HepG2 (cell line): ENCODE results near the gene PRSS53. TPM values are rescaled to one million over a fixed set of nuclear protein-coding genes. Genes with fewer than 3 reads are reported as not detected.

Experiments
- ATAC-seq: fragments of 200-7000 bp; cut with Tn5 transposase; 3 replicates; pipeline ENCODE4 v1.9.1; 2020; ENCODE audit warnings: mild to moderate bottlenecking, moderate library complexity
- BruUV-seq: library from RNA; stranded (reverse); fragments of 400-500 nt; replicated peaks from 2 replicates; lab custom pipeline; 2021; lab: Mats Ljungman, UMichigan
- CTCF ChIA-PET: fragments of 300-600 bp; formaldehyde crosslinking; extraction: SDS; loops from one replicate; lab custom pipeline; 2021; ENCODE audit warnings: low total read pairs, inconsistent platforms, low intra/inter-chr PET ratio; lab: Yijun Ruan, JAX
- POLR2A ChIA-PET: fragments of 350-600 bp; sonication (Branson Sonifier 250); formaldehyde crosslinking; loops from one replicate; lab custom pipeline; 2020; ENCODE audit warnings: antibody characterized with exemption, inconsistent platforms; lab: Yijun Ruan, JAX
- DNase-seq: peaks from one replicate; pipeline ENCODE4 v3.0.0-alpha.2; 2015; ENCODE audit warnings: low spot score
- FAIRE-seq: peaks from 3 replicates; lab custom pipeline; 2011; peaks lifted over from hg19 to GRCh38; lab: Jason Lieb, UNC
- H2AFZ ChIP-seq: one replicate; pipeline ENCODE4 v1.6.1; 2011; ENCODE audit warnings: low read length, inconsistent platforms
- H3K27ac ChIP-seq: fragments of 300-600 bp; 3 replicates; pipeline ENCODE4 v1.8.0; 2011; ENCODE audit warnings: mixed run types, mild to moderate bottlenecking, mixed read lengths, low read length, inconsistent platforms; ENCODE audit not compliant: insufficient read depth; ENCODE audit errors: extremely low read length
- H3K27me3 ChIP-seq, 2 experiments: fragments of 200-600 bp in 1 of 2; 2 replicates in 1 of 2; 3 replicates in 1 of 2; pipeline versions ENCODE4 v1.6.0 to v1.8.0; 2011; ENCODE audit warnings: low read length in 2 of 2, mild to moderate bottlenecking in 2 of 2, moderate library complexity in 2 of 2, inconsistent platforms in 1 of 2; ENCODE audit not compliant: insufficient read depth in 2 of 2, control insufficient read depth in 1 of 2
- H3K36me3 ChIP-seq, 2 experiments: fragments of 200-600 bp in 1 of 2; replicated peaks in 1 of 2; 2 replicates in 1 of 2; 3 replicates in 1 of 2; pipeline versions ENCODE4 v1.5.1 to v1.8.0; 2011; ENCODE audit warnings: low read length in 2 of 2, inconsistent platforms in 1 of 2; ENCODE audit not compliant: insufficient read depth in 2 of 2, control insufficient read depth in 1 of 2
- H3K4me1 ChIP-seq: 2 replicates; pipeline ENCODE4 v1.5.1; 2012; ENCODE audit warnings: low read length, inconsistent platforms; ENCODE audit not compliant: insufficient read depth
- H3K4me2 ChIP-seq: 2 replicates; pipeline ENCODE4 v1.6.0; 2011; ENCODE audit warnings: low read depth, low read length, inconsistent platforms
- H3K4me3 ChIP-seq, 3 experiments: fragments of 200-600 bp in 1 of 3; sonication (generic), shearing (Covaris generic) in 1 of 3; replicated peaks in 1 of 3; 2 replicates each; pipeline ENCODE4 v1.5.1; 2011 to 2016; ENCODE audit warnings: low read length in 3 of 3, inconsistent platforms in 2 of 3, low read depth in 2 of 3, mild to moderate bottlenecking in 2 of 3, control low read depth in 1 of 3, mixed read lengths in 1 of 3; ENCODE audit not compliant: insufficient read depth in 1 of 3
- H3K79me2 ChIP-seq: one replicate; pipeline ENCODE4 v1.6.1; 2011; ENCODE audit warnings: low read length, inconsistent platforms; ENCODE audit not compliant: insufficient read depth
- H3K9ac ChIP-seq: 2 replicates; pipeline ENCODE4 v1.6.0; 2011; ENCODE audit warnings: mild to moderate bottlenecking, low read depth, low read length, inconsistent platforms; ENCODE audit not compliant: insufficient read depth
- H3K9me3 ChIP-seq: 2 replicates; pipeline ENCODE4 v1.5.1; 2012; ENCODE audit warnings: mild to moderate bottlenecking, low read length
- H4K20me1 ChIP-seq: 2 replicates; pipeline ENCODE4 v1.6.0; 2011; ENCODE audit warnings: inconsistent platforms, mild to moderate bottlenecking, low read length, moderate library complexity; ENCODE audit not compliant: insufficient read depth
- CCDC6 ChIP-seq: sonication (generic); formaldehyde crosslinking; IDR thresholded peaks from 2 replicates; pipeline ENCODE4 v1.8.1; 2022; ENCODE audit warnings: mild to moderate bottlenecking, missing genetic modification reagents, moderate library complexity
- DNMT3B ChIP-seq: conservative IDR thresholded peaks from 2 replicates; pipeline ENCODE4 v1.6.1; 2016; ENCODE audit warnings: missing biosample characterization, control low read depth
- ELF4 ChIP-seq: sonication (generic); formaldehyde crosslinking; IDR thresholded peaks from 2 replicates; pipeline ENCODE4 v1.5.0; 2020; ENCODE audit warnings: missing genetic modification reagents, mild to moderate bottlenecking, moderate library complexity, borderline replicate concordance
- HIC2 ChIP-seq: sonication (generic); formaldehyde crosslinking; IDR thresholded peaks from 2 replicates; pipeline ENCODE4 v1.9.0; 2022; ENCODE audit warnings: low read depth, missing genetic modification reagents
- KLF13 ChIP-seq: sonication (generic); formaldehyde crosslinking; IDR thresholded peaks from 2 replicates; pipeline ENCODE4 v1.4.0; 2020; ENCODE audit warnings: mild to moderate bottlenecking, missing genetic modification reagents
- RFX1 ChIP-seq: fragments of 450-650 bp; IDR thresholded peaks from 2 replicates; pipeline ENCODE4 v1.6.1; 2017
- ZBTB14 ChIP-seq: sonication (generic); formaldehyde crosslinking; IDR thresholded peaks from 2 replicates; pipeline ENCODE4 v1.4.0; 2020; ENCODE audit warnings: missing genetic modification reagents
- ZGPAT ChIP-seq: IDR thresholded peaks from 2 replicates; pipeline ENCODE4 v1.6.1; 2016; ENCODE audit warnings: mild to moderate bottlenecking
- ZNF781 ChIP-seq: sonication (generic); formaldehyde crosslinking; IDR thresholded peaks from 2 replicates; pipeline ENCODE4 v1.5.1; 2020; ENCODE audit warnings: borderline replicate concordance, mild to moderate bottlenecking, missing genetic modification reagents; ENCODE audit errors: not compliant biosample characterization
- ZNF784 ChIP-seq: sonication (generic); formaldehyde crosslinking; IDR thresholded peaks from 2 replicates; pipeline ENCODE4 v1.5.1; 2020; ENCODE audit warnings: missing genetic modification reagents, mild to moderate bottlenecking, borderline replicate concordance
- ZNF839 ChIP-seq: sonication (generic); formaldehyde crosslinking; IDR thresholded peaks from 2 replicates; pipeline ENCODE4 v1.4.0; 2020; ENCODE audit warnings: missing genetic modification reagents, mild to moderate bottlenecking, borderline replicate concordance
- WGBS: methylation state at CpG from one replicate; pipeline ENCODE4 v1.1.6; 2017; ENCODE audit warnings: low lambda C conversion rate; 5-methylcytosine and 5-hydroxymethylcytosine counted together
- in situ Hi-C: cut with HindIII; loops from 2 replicates; pipeline ENCODE4 v1.10.0; 2017; ENCODE audit warnings: low pct_unique_long_range_greater_than_20kb; ENCODE audit not compliant: extremely low pct_ligation_motif_present
- intact Hi-C: fragments of 100-400 bp; cut with micrococcal nuclease; formaldehyde crosslinking; loops from one replicate; pipeline ENCODE4 v1.10.0; 2022; ENCODE audit not compliant: unreplicated experiment
- polyA plus RNA-seq, 8 experiments: library from polyadenylated mRNA; depleted of rRNA in 3 of 8; stranded (reverse) in 7 of 8; unstranded in 1 of 8; fragments of >200 nt; fragmentation: Illumina TruSeq in 4 of 8; extraction: Trizol in 4 of 8; gene quantifications; 2 replicates each; pipeline versions ENCODE4 v1.2.1 to v1.2.3, GENCODE V29; 2011 to 2016; ENCODE audit warnings: low read depth in 4 of 8, missing spikeins in 1 of 8, mixed read lengths in 1 of 8; ENCODE audit not compliant: insufficient read depth in 1 of 8
- total RNA-seq, 5 experiments: library from RNA; depleted of rRNA; stranded (reverse); fragments of >200 nt; fragmentation: Illumina TruSeq; extraction: Trizol; gene quantifications; 2 replicates each; pipeline ENCODE4 v1.2.3, GENCODE V29; 2016; ENCODE audit warnings: low read depth in 1 of 5

The PRSS53 gene
- total and polyA plus RNA-seq, 2 of the 13 experiments (the other 11 are each of a cell fraction or from before 2014, with no cell fraction given), result 2.2 to 7.4 TPM

- TF ChIP-seq HIC2, result no peak
- TF ChIP-seq ZNF839, result no peak
- no peak for TF ChIP-seq ZNF781 (CRISPR knock-in tag)
- no peak for TF ChIP-seq ZBTB14 (CRISPR knock-in tag)
- TF ChIP-seq ELF4 (CRISPR knock-in tag), result no peak
- TF ChIP-seq DNMT3B (CRISPR knock-in tag), result no peak
- no peak for TF ChIP-seq CCDC6 (CRISPR knock-in tag)
Observed at GRCh38 chr16:31113121-31114120, 24.7 kb upstream of the PRSS53 start (continued).

- Histone ChIP-seq H3K36me3 (peaks cover 20 to 35% of the 10 kb centered on the region in 2 experiments), H3K9ac (no peak overlapping the region), H2AFZ (no peak overlapping the region), H3K4me2 (no peak overlapping the region), H3K9me3 (no peaks in the 10 kb centered on the region), H3K27ac (peak overlapping the region; percentile 64), H3K79me2 (peaks cover 12% of the 10 kb centered on the region), H4K20me1 (no peaks in the 10 kb centered on the region), H3K4me1 (peaks cover 43% of the 10 kb centered on the region), H3K27me3 (no peaks in the 10 kb centered on the region), H3K4me3 (no peak overlapping the region)
- ATAC-seq, result no peak
- CTCF ChIA-PET, result no interaction called here
- no peak for FAIRE-seq
- in situ Hi-C loops, result no loop called here
- intact Hi-C loops, result no loop called here
- POLR2A ChIA-PET, result interaction anchor here (0.9 to 1.5 kb wide), 3 partner anchors 13 to 39 kb away, joined by 3 read pairs; partner anchors contain the start of genes ZNF646 and ZNF668
- 93% methylated on average over 2 of the region's 2 CpGs for WGBS
- TF ChIP-seq RFX1 (no peak), ZNF784 (CRISPR knock-in tag) (no peak), KLF13 (CRISPR knock-in tag) (0 out of 2 replicates have a peak, but pooled peaks have one; percentile 10), ZGPAT (CRISPR knock-in tag) (no peak)
- BruUV-seq, result no TSS peak
- DNase-seq, result no peak
Observed at GRCh38 chr16:31112711-31113110, 24.0 kb upstream of the PRSS53 start.
